DND-41 (cell line): ENCODE data around the gene JAKMIP1.

ENCODE experiments used
- ATAC-seq: fragments of 200-7000 bp; cut with Tn5 transposase; 3 replicates; pipeline ENCODE4 v1.9.1; 2021; ENCODE audit warnings: low read depth; ENCODE audit not compliant: insufficient read depth
- DNase-seq: peaks from one replicate; pipeline ENCODE4 v3.0.0-alpha.2; 2020
- H2AFZ ChIP-seq: 2 replicates; pipeline ENCODE4 v1.6.0; 2012; ENCODE audit warnings: low read depth, low read length
- H3K27ac ChIP-seq: 2 replicates; pipeline ENCODE4 v1.5.1; 2012; ENCODE audit warnings: low read length, inconsistent platforms
- H3K27me3 ChIP-seq: fragments of 200-600 bp; sonication (generic); 2 replicates; pipeline ENCODE4 v1.6.0; 2012; ENCODE audit warnings: low read length, mild to moderate bottlenecking, inconsistent platforms; ENCODE audit not compliant: insufficient read depth, poor library complexity
- H3K36me3 ChIP-seq: 2 replicates; pipeline ENCODE4 v1.5.1; 2012; ENCODE audit warnings: low read length, inconsistent platforms; ENCODE audit not compliant: insufficient read depth
- H3K4me1 ChIP-seq: 2 replicates; pipeline ENCODE4 v1.5.1; 2012; ENCODE audit warnings: mild to moderate bottlenecking, low read length; ENCODE audit not compliant: insufficient read depth
- H3K4me2 ChIP-seq: 2 replicates; pipeline ENCODE4 v1.6.0; 2012; ENCODE audit warnings: mild to moderate bottlenecking, moderate library complexity, low read length, inconsistent platforms; ENCODE audit not compliant: insufficient read depth
- H3K4me3 ChIP-seq, 2 experiments: fragments of 200-600 bp in 1 of 2; shearing (Covaris generic) in 1 of 2; 2 replicates each; pipeline ENCODE4 v1.5.1; 2012 to 2016; ENCODE audit warnings: inconsistent platforms in 2 of 2, low read length in 2 of 2, mild to moderate bottlenecking in 2 of 2, low read depth in 1 of 2, moderate library complexity in 1 of 2
- H3K79me2 ChIP-seq: 2 replicates; pipeline ENCODE4 v1.6.0; 2012; ENCODE audit warnings: low read length, inconsistent platforms; ENCODE audit not compliant: insufficient read depth
- H3K9ac ChIP-seq: 2 replicates; pipeline ENCODE4 v1.6.0; 2012; ENCODE audit warnings: low read depth, mild to moderate bottlenecking, inconsistent platforms, low read length, moderate library complexity
- H3K9me3 ChIP-seq: 2 replicates; pipeline ENCODE4 v1.5.1; 2012; ENCODE audit warnings: low read length, moderate library complexity, mild to moderate bottlenecking, inconsistent platforms; ENCODE audit not compliant: insufficient read depth, severe bottlenecking
- H4K20me1 ChIP-seq: 2 replicates; pipeline ENCODE4 v1.6.0; 2012; ENCODE audit warnings: low read length; ENCODE audit not compliant: insufficient read depth
- CTCF ChIP-seq: IDR thresholded peaks from 2 replicates; pipeline ENCODE4 v1.5.1; 2012; ENCODE audit warnings: borderline replicate concordance, low read length, moderate library complexity, mild to moderate bottlenecking; ENCODE audit not compliant: poor library complexity, severe bottlenecking; ENCODE audit errors: extremely low read depth
- EZH2 ChIP-seq: IDR thresholded peaks from 3 replicates; pipeline ENCODE4 v1.6.1; 2012; ENCODE audit warnings: borderline replicate concordance, low read depth, mild to moderate bottlenecking, moderate library complexity, low read length, inconsistent platforms; ENCODE audit not compliant: severe bottlenecking

The JAKMIP1 gene

GRCh38 chr4:6198278-6198677, 2.1 kb downstream of the JAKMIP1 start:
- H3K36me3 ChIP-seq, result no peaks in the 10 kb centered on the region
- no peak overlapping the region for H3K27ac ChIP-seq
- H3K4me1 ChIP-seq, result no peaks in the 10 kb centered on the region
- H2AFZ ChIP-seq, result no peak overlapping the region
- no peaks in the 10 kb centered on the region for H3K79me2 ChIP-seq
- no peak overlapping the region for H3K4me3 ChIP-seq
- DNase-seq (no peak), ATAC-seq (0 out of 3 replicates have a peak, but pooled peaks have one; percentile 24)
- TF ChIP-seq EZH2 (no peak), CTCF (no peak)
- no peak overlapping the region for H3K9ac ChIP-seq
- H4K20me1 ChIP-seq, result no peaks in the 10 kb centered on the region
- no peaks in the 10 kb centered on the region for H3K27me3 ChIP-seq
- no peaks in the 10 kb centered on the region for H3K9me3 ChIP-seq
- no peak overlapping the region for H3K4me2 ChIP-seq

DNA sequence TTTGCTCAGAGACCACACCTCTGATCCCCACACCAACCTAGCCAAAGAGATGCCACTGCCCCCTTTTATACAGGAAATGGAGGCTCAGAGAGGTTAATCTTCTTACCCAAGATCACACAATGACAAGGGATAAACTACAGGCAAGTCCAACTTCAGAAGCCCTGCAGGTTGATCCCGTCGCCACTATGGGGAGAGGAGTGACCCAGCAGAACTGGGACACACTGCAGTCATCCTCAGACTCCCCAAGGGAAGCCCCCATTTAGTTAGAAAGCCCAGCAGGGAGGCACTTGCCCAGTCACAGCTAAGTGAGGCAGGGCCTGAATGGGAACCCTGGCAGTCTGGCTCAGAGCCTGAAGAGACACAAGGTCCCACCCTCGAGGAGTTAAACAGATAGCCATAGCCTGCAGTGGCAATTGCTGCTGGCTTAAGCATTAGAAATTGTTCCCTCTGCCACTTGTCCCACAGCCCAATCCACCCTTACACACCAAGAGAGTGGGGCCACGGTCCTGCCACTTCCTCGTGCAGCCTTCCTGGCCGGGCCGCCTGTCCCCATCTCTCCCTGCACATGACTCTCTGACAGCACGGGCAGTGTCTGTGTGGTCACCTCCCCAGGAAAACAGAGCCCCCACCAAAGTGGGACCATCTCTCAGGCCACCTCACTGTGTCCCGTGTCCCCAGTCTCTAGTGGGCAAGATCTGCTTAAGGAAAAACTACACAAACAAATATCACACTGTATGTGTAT, 2.7 kb downstream of the JAKMIP1 start:
- H3K27me3 ChIP-seq, result no peaks in the 10 kb centered on the region
- no peak overlapping the region for H3K9ac ChIP-seq
- no peak overlapping the region for H3K4me2 ChIP-seq

GRCh38 chr4:6196871-6197270, 3.5 kb downstream of the JAKMIP1 start:
- no peak for DNase-seq
- Histone ChIP-seq H3K9me3 (no peaks in the 10 kb centered on the region), H4K20me1 (no peaks in the 10 kb centered on the region), H3K4me1 (no peaks in the 10 kb centered on the region), H3K4me2 (no peak overlapping the region), H3K4me3 (no peak overlapping the region), H3K36me3 (no peaks in the 10 kb centered on the region), H2AFZ (no peak overlapping the region), H3K27me3 (no peaks in the 10 kb centered on the region), H3K79me2 (no peaks in the 10 kb centered on the region), H3K27ac (no peak overlapping the region), H3K9ac (no peak overlapping the region)
- TF ChIP-seq EZH2, result no peak
- no peak for TF ChIP-seq CTCF
- no peak for ATAC-seq

More for the DNA sequence above, 2.7 kb downstream of the JAKMIP1 start:
- Histone ChIP-seq H3K79me2 (no peaks in the 10 kb centered on the region), H4K20me1 (no peaks in the 10 kb centered on the region), H3K4me3 (no peak overlapping the region), H3K36me3 (no peaks in the 10 kb centered on the region), H3K4me1 (no peaks in the 10 kb centered on the region), H2AFZ (no peak overlapping the region), H3K9me3 (no peaks in the 10 kb centered on the region), H3K27ac (no peak overlapping the region)
- ATAC-seq (no peak), DNase-seq (no peak)
- TF ChIP-seq EZH2, result no peak
- no peak for TF ChIP-seq CTCF

DNA sequence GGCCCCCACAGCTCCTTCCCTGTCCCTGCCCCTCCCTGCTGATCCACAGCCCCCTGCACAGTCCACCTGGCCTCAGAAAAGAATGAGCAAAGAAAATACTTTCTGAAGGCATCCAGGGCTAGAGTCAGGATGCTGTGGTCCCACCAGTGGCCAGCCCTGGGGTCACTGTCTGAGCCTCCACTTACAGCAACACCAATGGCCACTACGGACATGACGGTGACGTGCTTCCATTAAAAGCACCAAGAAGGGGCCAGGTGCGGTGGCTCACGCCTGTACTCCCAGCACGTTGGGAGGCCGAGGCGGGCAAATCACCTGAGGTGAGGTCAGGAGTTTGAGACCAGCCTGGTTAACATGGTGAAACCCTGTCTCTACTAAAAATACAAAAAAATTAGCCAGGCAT, 4.0 kb downstream of the JAKMIP1 start:
- TF ChIP-seq CTCF (no peak), EZH2 (no peak)
- Histone ChIP-seq H2AFZ (no peak overlapping the region), H3K27me3 (no peaks in the 10 kb centered on the region), H3K79me2 (no peaks in the 10 kb centered on the region), H3K4me3 (no peak overlapping the region), H3K27ac (no peak overlapping the region), H4K20me1 (no peaks in the 10 kb centered on the region), H3K36me3 (no peaks in the 10 kb centered on the region), H3K4me1 (no peaks in the 10 kb centered on the region), H3K9ac (no peak overlapping the region), H3K4me2 (no peak overlapping the region), H3K9me3 (no peaks in the 10 kb centered on the region)
- ATAC-seq, result no peak
- DNase-seq, result no peak
